ENCODE measurements around the gene SPANXC.
"Not testable (repeated sequence)": the region's sequence is repeated elsewhere in the genome, so short reads cannot be mapped to it uniquely, and the experiment has no call there.

The SPANXC gene, protein sequence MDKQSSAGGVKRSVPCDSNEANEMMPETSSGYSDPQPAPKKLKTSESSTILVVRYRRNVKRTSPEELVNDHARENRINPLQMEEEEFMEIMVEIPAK

GRCh38 chrX:141242417-141242816, at the start of gene SPANXC:
SPANXC (minus strand) TSS chrX:141242517; CDS start chrX:141242457, 60 bp downstream.
- DNase-seq (ENCODE audit: low read depth), result not testable (repeated sequence)

DNA sequence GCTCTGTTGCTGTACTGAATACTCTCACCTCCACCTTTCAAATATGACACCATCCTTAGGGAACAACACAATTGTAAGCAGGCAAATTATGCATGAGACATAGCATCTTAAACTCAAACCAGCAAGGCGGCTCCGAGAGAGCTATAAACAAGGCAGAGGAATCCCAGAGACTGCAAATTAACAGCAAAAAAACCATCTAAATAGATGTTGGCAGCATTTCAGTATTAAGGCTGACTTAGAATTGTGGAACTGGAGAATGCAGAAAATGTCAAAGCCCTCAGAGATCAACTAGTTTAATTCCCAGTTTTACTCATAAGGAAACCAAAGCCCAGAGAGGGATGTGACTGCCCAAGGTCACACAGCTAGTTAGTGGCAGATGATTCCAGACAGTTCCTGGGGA, 37.2 kb upstream of the SPANXC start:
- no peak for DNase-seq (ENCODE audit: low read depth)

DNA sequence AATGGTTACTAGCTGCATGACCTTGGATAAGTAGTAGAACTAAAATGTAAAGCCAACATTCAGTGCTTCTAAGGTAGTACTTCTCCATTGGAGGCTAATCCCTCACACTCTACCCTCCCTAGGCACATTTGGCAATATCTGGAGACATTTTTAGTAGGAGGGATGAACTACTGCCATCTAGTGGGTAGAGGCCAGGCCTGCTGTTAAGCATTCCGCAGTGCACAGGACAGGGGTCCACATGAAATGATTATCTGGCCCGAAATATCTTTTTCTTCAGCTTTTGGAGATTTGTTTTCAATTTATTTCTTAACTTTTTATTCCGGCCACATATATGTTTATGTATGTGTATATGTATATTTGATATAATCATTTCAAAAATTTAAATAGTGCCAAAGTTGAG, 36.0 kb upstream of the SPANXC start:
- DNase-seq (ENCODE audit: low read depth), result no peak

DNA sequence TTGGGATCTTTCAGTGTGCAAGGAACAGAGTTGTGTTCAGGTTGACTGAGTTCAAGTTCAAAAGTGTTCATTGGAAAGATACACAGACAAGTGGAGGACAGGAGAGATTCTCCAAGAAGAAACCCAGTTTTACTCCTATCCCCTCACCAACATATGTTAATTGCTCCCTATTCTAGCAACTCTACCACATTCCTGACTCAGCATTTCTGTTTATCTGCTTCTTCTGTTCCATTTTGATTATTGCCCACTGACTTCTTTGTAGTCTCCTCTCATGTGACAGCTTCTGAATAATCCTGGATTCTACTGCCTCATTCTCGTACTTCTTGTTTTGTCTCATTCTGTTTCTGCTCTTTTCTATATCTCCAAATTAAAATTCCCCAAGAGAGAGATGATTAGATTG, 15.8 kb upstream of the SPANXC start:
- DNase-seq (ENCODE audit: low read depth), result no peak

GRCh38 chrX:141221611-141222010, 20.7 kb downstream of the SPANXC start:
- DNase-seq (ENCODE audit: low read depth), result no peak

DNA sequence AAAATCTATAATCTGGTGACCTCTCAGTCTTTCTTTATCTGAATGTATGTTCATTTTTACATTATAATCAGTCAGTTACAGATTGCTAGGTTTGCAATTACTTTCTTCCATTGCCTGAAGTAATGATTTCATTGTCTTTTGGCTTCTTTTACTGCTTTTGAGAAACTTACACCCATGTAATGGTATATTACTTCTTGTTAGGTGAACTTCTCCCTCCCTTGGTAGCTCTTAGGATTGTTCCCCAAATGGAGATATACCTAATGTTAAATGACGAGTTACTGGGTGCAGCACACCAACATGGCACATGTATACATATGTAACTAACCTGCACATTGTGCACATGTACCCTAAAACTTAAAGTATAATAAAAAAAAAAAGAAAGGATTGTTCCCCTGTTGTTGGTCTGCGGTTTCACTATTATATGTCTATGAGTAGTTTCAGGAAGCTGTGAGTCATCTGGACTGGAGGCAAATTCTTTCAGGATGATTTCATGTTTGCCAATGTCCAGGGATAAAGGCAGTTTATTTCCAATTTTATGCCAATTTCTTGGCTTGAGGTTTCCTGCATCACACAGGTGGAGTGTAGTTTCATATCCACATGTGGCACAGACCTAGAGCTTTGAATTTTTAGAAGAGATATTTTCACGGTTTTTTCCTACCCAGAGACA, 21.8 kb downstream of the SPANXC start:
- no peak for DNase-seq (ENCODE audit: low read depth)

DNA sequence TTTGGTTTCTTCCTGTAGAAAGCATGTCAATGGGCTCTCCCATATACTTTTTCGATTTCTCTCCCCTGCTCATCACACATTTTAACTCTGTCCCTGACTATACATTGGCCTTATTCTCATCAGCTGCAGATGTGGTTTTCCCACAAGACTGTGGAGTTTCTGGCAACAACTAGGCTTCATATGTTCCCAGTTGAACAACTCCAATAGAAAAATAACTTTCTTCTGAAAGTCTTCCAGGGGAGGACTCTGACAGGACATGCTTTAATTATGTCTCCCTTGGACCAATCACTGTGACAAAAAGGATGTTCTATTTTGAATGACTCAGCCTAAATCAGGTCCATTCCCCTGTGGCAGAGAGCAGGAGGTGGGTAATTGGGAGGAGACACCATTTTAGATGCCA, 28.1 kb downstream of the SPANXC start:
- DNase-seq (ENCODE audit: low read depth), result no peak

DNA sequence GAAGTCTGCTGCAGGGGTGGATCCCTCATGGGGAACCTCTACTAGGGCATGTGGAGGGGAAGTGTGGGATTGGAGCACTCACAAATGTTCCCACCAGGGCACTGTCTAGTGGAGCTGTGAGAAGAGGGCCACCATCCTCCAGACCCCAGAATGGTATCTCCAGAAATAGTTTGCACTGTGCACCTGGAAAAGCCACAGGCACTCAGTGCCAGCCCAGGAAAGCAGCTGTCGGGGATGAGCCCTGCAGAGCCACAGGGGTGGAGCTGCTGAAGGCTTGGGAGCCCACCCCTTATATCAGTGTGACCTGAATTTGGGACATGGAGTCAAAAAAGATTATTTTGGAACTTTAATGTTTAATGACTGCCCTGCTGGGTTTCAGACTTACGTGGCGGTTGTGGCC, 40.4 kb downstream of the SPANXC start:
- DNase-seq (ENCODE audit: low read depth), result no peak
